Fibroblast of lung (primary cell): Measurements from ENCODE around the gene EFNB1. TPM values are rescaled to one million over a fixed set of nuclear protein-coding genes. Genes with fewer than 3 reads are reported as not detected.

ENCODE experiments used
- DNase-seq, 2 donors: peaks; one replicate each; pipeline versions ENCODE4 v3.0.0 to v3.0.0-alpha.2; 2010; ENCODE audit warnings: low read depth in 2 of 2
- H2AFZ ChIP-seq: 2 replicates; pipeline ENCODE4 v1.5.1; 2012; ENCODE audit warnings: low read length, control low read depth, inconsistent platforms
- H3K27ac ChIP-seq: 2 replicates; pipeline ENCODE4 v1.5.1; 2011; ENCODE audit warnings: low read length, control low read depth; ENCODE audit not compliant: insufficient read depth
- H3K27me3 ChIP-seq: 2 replicates; pipeline ENCODE4 v1.5.1; 2011; ENCODE audit warnings: mild to moderate bottlenecking, low read length; ENCODE audit not compliant: control insufficient read depth, insufficient read depth
- H3K36me3 ChIP-seq: 2 replicates; pipeline ENCODE4 v1.5.1; 2011; ENCODE audit warnings: low read length; ENCODE audit not compliant: control insufficient read depth, insufficient read depth
- H3K4me1 ChIP-seq: 2 replicates; pipeline ENCODE4 v1.5.1; 2011; ENCODE audit warnings: low read length; ENCODE audit not compliant: control insufficient read depth, insufficient read depth; ENCODE audit errors: extremely low read depth
- H3K4me2 ChIP-seq: 2 replicates; pipeline ENCODE4 v1.5.1; 2011; ENCODE audit warnings: low read length, control low read depth; ENCODE audit not compliant: insufficient read depth; ENCODE audit errors: extremely low read depth
- H3K4me3 ChIP-seq, 4 experiments: fragments of 200-600 bp in 1 of 4; sonication (generic) in 1 of 4; replicated peaks in 1 of 4; 2 replicates each; pipeline ENCODE4 v1.5.1; 2011 to 2016; ENCODE audit warnings: low read length in 4 of 4, low read depth in 3 of 4, mild to moderate bottlenecking in 3 of 4, control low read depth in 2 of 4, inconsistent platforms in 1 of 4, mixed read lengths in 1 of 4; ENCODE audit not compliant: insufficient read depth in 1 of 4; ENCODE audit errors: control extremely low read depth in 1 of 4
- H3K79me2 ChIP-seq: 2 replicates; pipeline ENCODE4 v1.5.1; 2012; ENCODE audit warnings: mild to moderate bottlenecking, low read length, inconsistent platforms; ENCODE audit not compliant: control insufficient read depth, insufficient read depth
- H3K9ac ChIP-seq: 2 replicates; pipeline ENCODE4 v1.5.1; 2011; ENCODE audit warnings: mild to moderate bottlenecking, low read length, control low read depth; ENCODE audit not compliant: insufficient read depth
- H3K9me3 ChIP-seq: 2 replicates; pipeline ENCODE4 v1.5.1; 2012; ENCODE audit warnings: low read depth, low read length; ENCODE audit not compliant: control insufficient read depth, insufficient read depth
- H4K20me1 ChIP-seq: 2 replicates; pipeline ENCODE4 v1.5.1; 2011; ENCODE audit warnings: low read length; ENCODE audit not compliant: control insufficient read depth, insufficient read depth; ENCODE audit errors: extremely low read depth
- CTCF ChIP-seq, 2 donors: IDR thresholded peaks in 1 of 2; conservative IDR thresholded peaks in 1 of 2; 1 replicate in 1 of 2; 2 replicates in 1 of 2; pipeline ENCODE4 v1.5.1; 2011 to 2012; ENCODE audit warnings: low read length in 2 of 2, control low read depth in 1 of 2, inconsistent platforms in 1 of 2, low read depth in 1 of 2, mild to moderate bottlenecking in 1 of 2
- EZH2 ChIP-seq: IDR thresholded peaks from 2 replicates; pipeline ENCODE4 v1.5.1; 2012; ENCODE audit warnings: low read length, control low read depth, mild to moderate bottlenecking; ENCODE audit errors: missing control alignments
- polyA plus RNA-seq, 2 donors: library from polyadenylated mRNA; depleted of rRNA in 1 of 2; stranded (reverse) in 1 of 2; unstranded in 1 of 2; fragments of >200 nt; gene quantifications; 2 replicates each; pipeline ENCODE4 v1.2.1, GENCODE V29; 2011 to 2012; ENCODE audit warnings: missing spikeins in 1 of 2
- total RNA-seq: library from RNA; depleted of rRNA; stranded (reverse); fragments of >200 nt; gene quantifications from 2 replicates; pipeline ENCODE4 v1.2.1, GENCODE V29; 2014

The EFNB1 gene
- total and polyA plus RNA-seq, 2 donors (not counting 1 experiment from before 2014, with no cell fraction given) = 12.6 to 43.4 TPM

- no peak for TF ChIP-seq EZH2
- TF ChIP-seq CTCF (conservative IDR thresholded peaks at IDR 0.05 in 1 of 2, IDR thresholded peaks at IDR 0.05 in 1 of 2; ENCODE audit: low read depth in 1 of 2, low read length in 2 of 2) = no peak
- Histone ChIP-seq H3K9ac (no peak overlapping the region), H3K79me2 (no peaks in the 10 kb centered on the region), H3K4me1 (no peaks in the 10 kb centered on the region), H3K27me3 (no peaks in the 10 kb centered on the region), H4K20me1 (no peaks in the 10 kb centered on the region), H3K27ac (no peak overlapping the region), H3K4me2 (no peak overlapping the region), H3K4me3 (no peak overlapping the region), H3K36me3 (no peaks in the 10 kb centered on the region), H2AFZ (no peak overlapping the region), H3K9me3 (no peaks in the 10 kb centered on the region)
- no peak for DNase-seq
Measured at GRCh38 chrX:68840256-68840655, 11.4 kb downstream of the EFNB1 start.

- no peak for DNase-seq
- Histone ChIP-seq H3K79me2 (no peaks in the 10 kb centered on the region), H2AFZ (no peak overlapping the region)
Measured at GRCh38 chrX:68841251-68842049, 12.6 kb downstream of the EFNB1 start.

GRCh38 chrX:68842351-68842750 is 13.5 kb downstream of the EFNB1 start:
- no peak overlapping the region for H2AFZ ChIP-seq
- no peak overlapping the region for H3K4me2 ChIP-seq
- no peaks in the 10 kb centered on the region for H3K79me2 ChIP-seq

More at GRCh38 chrX:68841251-68842049, 12.6 kb downstream of the EFNB1 start:
- no peaks in the 10 kb centered on the region for H3K9me3 ChIP-seq
- H3K36me3 ChIP-seq = no peaks in the 10 kb centered on the region
- TF ChIP-seq EZH2 = no peak
- TF ChIP-seq CTCF (conservative IDR thresholded peaks at IDR 0.05 in 1 of 2, IDR thresholded peaks at IDR 0.05 in 1 of 2; ENCODE audit: low read depth in 1 of 2, low read length in 2 of 2) = no peak
- no peak overlapping the region for H3K27ac ChIP-seq
- no peaks in the 10 kb centered on the region for H3K27me3 ChIP-seq
- no peaks in the 10 kb centered on the region for H4K20me1 ChIP-seq
- no peaks in the 10 kb centered on the region for H3K4me1 ChIP-seq
- no peak overlapping the region for H3K4me3 ChIP-seq
- H3K4me2 ChIP-seq = no peak overlapping the region
- H3K9ac ChIP-seq = no peak overlapping the region

More at GRCh38 chrX:68842351-68842750, 13.5 kb downstream of the EFNB1 start:
- Histone ChIP-seq H3K9me3 (no peaks in the 10 kb centered on the region), H3K36me3 (no peaks in the 10 kb centered on the region), H3K27ac (no peak overlapping the region), H4K20me1 (no peaks in the 10 kb centered on the region), H3K4me3 (no peak overlapping the region), H3K9ac (no peak overlapping the region), H3K4me1 (no peaks in the 10 kb centered on the region), H3K27me3 (no peaks in the 10 kb centered on the region)
- no peak for DNase-seq
- TF ChIP-seq EZH2 (no peak), CTCF (conservative IDR thresholded peaks at IDR 0.05 in 1 of 2, IDR thresholded peaks at IDR 0.05 in 1 of 2; ENCODE audit: low read depth in 1 of 2, low read length in 2 of 2) (no peak)
